ENCODE results near the gene MAML3.

The MAML3 gene

GRCh38 chr4:139869810-139870209 lies 284.2 kb downstream of the MAML3 start:
- no peak for ATAC-seq (ENCODE audit: low read depth)
- no peak overlapping the region for H3K4me3 ChIP-seq (ENCODE audit: severe bottlenecking)
- no peak overlapping the region for H3K27ac ChIP-seq (ENCODE audit: poor library complexity, severe bottlenecking)

GRCh38 chr4:139866276-139866962 lies 287.6 kb downstream of the MAML3 start:
- DNase-seq (ENCODE audit: low spot score) = no peak
- no peak for TF ChIP-seq CTCF (IDR thresholded peaks at IDR 0.05; ENCODE audit: poor library complexity, severe bottlenecking)

More at GRCh38 chr4:139869810-139870209, 284.2 kb downstream of the MAML3 start:
- no peaks in the 10 kb centered on the region for H3K36me3 ChIP-seq (ENCODE audit: low read depth)
- H3K4me1 ChIP-seq (ENCODE audit: insufficient read depth, poor library complexity, severe bottlenecking) = peaks cover 17% of the 10 kb centered on the region
- no peak for TF ChIP-seq CTCF (IDR thresholded peaks at IDR 0.05; ENCODE audit: poor library complexity, severe bottlenecking)
- H3K9me3 ChIP-seq (ENCODE audit: severe bottlenecking) = no peaks in the 10 kb centered on the region
- H3K27me3 ChIP-seq (ENCODE audit: insufficient read depth, poor library complexity, severe bottlenecking) = no peaks in the 10 kb centered on the region
- DNase-seq (ENCODE audit: low spot score) = no peak

GRCh38 chr4:139865537-139865936 lies 288.4 kb downstream of the MAML3 start:
- H3K27ac ChIP-seq (ENCODE audit: poor library complexity, severe bottlenecking) = peak overlapping the region; percentile 43
- no peak overlapping the region for H3K4me3 ChIP-seq (ENCODE audit: severe bottlenecking)
- H3K27me3 ChIP-seq (ENCODE audit: insufficient read depth, poor library complexity, severe bottlenecking) = no peaks in the 10 kb centered on the region
- DNase-seq (ENCODE audit: low spot score) (no peak), ATAC-seq (ENCODE audit: low read depth) (no peak)
- H3K4me1 ChIP-seq (ENCODE audit: insufficient read depth, poor library complexity, severe bottlenecking) = peaks cover 6% of the 10 kb centered on the region
- peaks cover 6% of the 10 kb centered on the region for H3K9me3 ChIP-seq (ENCODE audit: severe bottlenecking)
- TF ChIP-seq CTCF (IDR thresholded peaks at IDR 0.05; ENCODE audit: poor library complexity, severe bottlenecking) = no peak
- no peaks in the 10 kb centered on the region for H3K36me3 ChIP-seq (ENCODE audit: low read depth)

More at GRCh38 chr4:139866276-139866962, 287.6 kb downstream of the MAML3 start:
- H3K4me1 ChIP-seq (ENCODE audit: insufficient read depth, poor library complexity, severe bottlenecking) = peaks cover 6% of the 10 kb centered on the region
- H3K36me3 ChIP-seq (ENCODE audit: low read depth) = no peaks in the 10 kb centered on the region
- no peak for ATAC-seq (ENCODE audit: low read depth)
- H3K9me3 ChIP-seq (ENCODE audit: severe bottlenecking) = peaks cover 6% of the 10 kb centered on the region
- H3K27me3 ChIP-seq (ENCODE audit: insufficient read depth, poor library complexity, severe bottlenecking) = no peaks in the 10 kb centered on the region
- H3K4me3 ChIP-seq (ENCODE audit: severe bottlenecking) = no peak overlapping the region
- H3K27ac ChIP-seq (ENCODE audit: poor library complexity, severe bottlenecking) = no peak overlapping the region

- no peaks in the 10 kb centered on the region for H3K27me3 ChIP-seq (ENCODE audit: insufficient read depth, poor library complexity, severe bottlenecking)
- no peak for TF ChIP-seq CTCF (IDR thresholded peaks at IDR 0.05; ENCODE audit: poor library complexity, severe bottlenecking)
- no peak for ATAC-seq (ENCODE audit: low read depth)
- H3K36me3 ChIP-seq (ENCODE audit: low read depth) = no peaks in the 10 kb centered on the region
- peaks cover 6% of the 10 kb centered on the region for H3K9me3 ChIP-seq (ENCODE audit: severe bottlenecking)
- DNase-seq (ENCODE audit: low spot score) = no peak
- peak overlapping the region; percentile 43 for H3K27ac ChIP-seq (ENCODE audit: poor library complexity, severe bottlenecking)
- H3K4me3 ChIP-seq (ENCODE audit: severe bottlenecking) = no peak overlapping the region
- peaks cover 6% of the 10 kb centered on the region for H3K4me1 ChIP-seq (ENCODE audit: insufficient read depth, poor library complexity, severe bottlenecking)
Measured at GRCh38 chr4:139863531-139863930, 290.5 kb downstream of the MAML3 start.

- no peak for TF ChIP-seq CTCF (IDR thresholded peaks at IDR 0.05; ENCODE audit: poor library complexity, severe bottlenecking)
- DNase-seq (ENCODE audit: low spot score) (no peak), ATAC-seq (ENCODE audit: low read depth) (no peak)
- Histone ChIP-seq H3K27ac (ENCODE audit: poor library complexity, severe bottlenecking) (no peak overlapping the region), H3K27me3 (ENCODE audit: insufficient read depth, poor library complexity, severe bottlenecking) (no peaks in the 10 kb centered on the region), H3K36me3 (ENCODE audit: low read depth) (no peaks in the 10 kb centered on the region), H3K4me1 (ENCODE audit: insufficient read depth, poor library complexity, severe bottlenecking) (peaks cover 6% of the 10 kb centered on the region), H3K9me3 (ENCODE audit: severe bottlenecking) (peaks cover 6% of the 10 kb centered on the region), H3K4me3 (ENCODE audit: severe bottlenecking) (no peak overlapping the region)
Measured at GRCh38 chr4:139861471-139861870, 292.5 kb downstream of the MAML3 start.

All from RWPE2 (cell line).